Measurements from ENCODE around the gene DOK5. TPM values are rescaled to one million over a fixed set of nuclear protein-coding genes. Genes with fewer than 3 reads are reported as not detected.

Gene DOK5
- total and polyA plus RNA-seq, 2 experiments from 2014 or later = 5.0 to 6.9 TPM

GRCh38 chr20:54624706-54625390 lies 149.5 kb downstream of the DOK5 start (continued):
- no peak for TF ChIP-seq ETS1 (IDR thresholded peaks at IDR 0.05)
- TF ChIP-seq STAT1 (IDR thresholded peaks at IDR 0.05; ENCODE audit: unreplicated experiment) = no peak
- TF ChIP-seq NANOG (IDR thresholded peaks at IDR 0.05; ENCODE audit: borderline replicate concordance) = no peak
- no peak for TF ChIP-seq EZH2 (IDR thresholded peaks at IDR 0.05; ENCODE audit: low read depth, unreplicated experiment)
- TF ChIP-seq REST (IDR thresholded peaks at IDR 0.05; ENCODE audit: unreplicated experiment) = no peak

- no peaks in the 10 kb centered on the region for H4K20me1 ChIP-seq (replicated peaks; ENCODE audit: insufficient read depth)
- Mint-ChIP-seq H3K36me3 (ENCODE audit: low read depth) (no peaks in the 10 kb centered on the region), H3K4me1 (peaks cover 30% of the 10 kb centered on the region), H3K27me3 (ENCODE audit: insufficient read depth, low read depth, poor library complexity) (no peaks in the 10 kb centered on the region), H3K4me3 (no peak overlapping the region), H3K27ac (no peak overlapping the region), H3K9me3 (no peaks in the 10 kb centered on the region; the same call in 2 of the 3 replicates)
- no peaks in the 10 kb centered on the region for H3K36me3 ChIP-seq (ENCODE audit: insufficient read depth)
- H3K27ac ChIP-seq (ENCODE audit: low read depth) = no peak overlapping the region
- no peaks in the 10 kb centered on the region for H3K9me2 ChIP-seq (ENCODE audit: insufficient read depth)
- no peaks in the 10 kb centered on the region for H3F3A ChIP-seq (replicated peaks; ENCODE audit: low read depth)
- H3K27me3 ChIP-seq (ENCODE audit: insufficient read depth) = no peaks in the 10 kb centered on the region
- DNase-seq (ENCODE audit: low spot score) = no peak
- no peaks in the 10 kb centered on the region for H3K79me2 ChIP-seq (replicated peaks; ENCODE audit: insufficient read depth)
- no peak overlapping the region for H2AFZ ChIP-seq
- peaks cover 17% of the 10 kb centered on the region for H3K4me1 ChIP-seq (ENCODE audit: insufficient read depth)
- H3K4me3 ChIP-seq = no peak overlapping the region
- ATAC-seq = no peak
- no peak overlapping the region for H3K4me2 ChIP-seq
- TF ChIP-seq JUNB (IDR thresholded peaks at IDR 0.05; ENCODE audit: unreplicated experiment) = no peak
- no peak for TF ChIP-seq CTCF (conservative IDR thresholded peaks at IDR 0.05; ENCODE audit: low read depth in 2 of 2)
- TF ChIP-seq REST (IDR thresholded peaks at IDR 0.05; ENCODE audit: unreplicated experiment) = no peak
- no peak for TF ChIP-seq ZNF331 (CRISPR knock-in tag; IDR thresholded peaks at IDR 0.05; ENCODE audit: low read depth)
- no peak for TF ChIP-seq NANOG (IDR thresholded peaks at IDR 0.05; ENCODE audit: borderline replicate concordance)
Measured at GRCh38 chr20:54625497-54625896, 150.1 kb downstream of the DOK5 start.

All from GM23338 (cell line).